GDM1 (cell line): ENCODE measurements around the gene PTPN2.
"Not testable (repeated sequence)": the region's sequence is repeated elsewhere in the genome, so short reads cannot be mapped to it uniquely, and the experiment has no call there.

Source experiments
- DNase-seq: peaks from one replicate; lab custom pipeline; 2025; lab: John Stamatoyannopoulos, UW

Gene PTPN2

GRCh38 chr18:12772111-12772510 is 111.9 kb downstream of the PTPN2 start:
- DNase-seq, result no peak

GRCh38 chr18:12770469-12771219 is 113.4 kb downstream of the PTPN2 start:
- no peak for DNase-seq

GRCh38 chr18:12769644-12770440 is 114.2 kb downstream of the PTPN2 start:
- no peak for DNase-seq

- no peak for DNase-seq
Observed at GRCh38 chr18:12769136-12769535, 114.9 kb downstream of the PTPN2 start.

GRCh38 chr18:12768625-12769024 is 115.4 kb downstream of the PTPN2 start:
- DNase-seq, result no peak

- no peak for DNase-seq
Observed at GRCh38 chr18:12767580-12768155, 116.4 kb downstream of the PTPN2 start.

GRCh38 chr18:12766986-12767433 is 117.0 kb downstream of the PTPN2 start:
- DNase-seq, result no peak

- DNase-seq, result no peak
Observed at GRCh38 chr18:12765586-12765985, 118.5 kb downstream of the PTPN2 start.

- DNase-seq, result no peak
Observed at GRCh38 chr18:12765126-12765525, 118.9 kb downstream of the PTPN2 start.

GRCh38 chr18:12758566-12758965 is 125.5 kb downstream of the PTPN2 start:
- DNase-seq, result not testable (repeated sequence)

GRCh38 chr18:12756619-12757239 is 127.3 kb downstream of the PTPN2 start:
- not testable (repeated sequence) for DNase-seq

GRCh38 chr18:12755606-12756005 is 128.4 kb downstream of the PTPN2 start:
- DNase-seq, result not testable (repeated sequence)

GRCh38 chr18:12754511-12754910 is 129.5 kb downstream of the PTPN2 start:
- no peak for DNase-seq

- no peak for DNase-seq
Observed at GRCh38 chr18:12751891-12752290, 132.1 kb downstream of the PTPN2 start.

- DNase-seq, result no peak
Observed at GRCh38 chr18:12751503-12751884, 132.5 kb downstream of the PTPN2 start.

- DNase-seq, result no peak
Observed at GRCh38 chr18:12750715-12751502, 133.1 kb downstream of the PTPN2 start.

GRCh38 chr18:12750076-12750714 is 133.8 kb downstream of the PTPN2 start:
- no peak for DNase-seq

- DNase-seq, result no peak
Observed at GRCh38 chr18:12749121-12749520, 134.9 kb downstream of the PTPN2 start.

- DNase-seq, result no peak
Observed at GRCh38 chr18:12748671-12749070, 135.4 kb downstream of the PTPN2 start.

- DNase-seq, result no peak
Observed at GRCh38 chr18:12747530-12748315, 136.3 kb downstream of the PTPN2 start.
